ENCODE results near the gene LRP1. TPM values are rescaled to one million over a fixed set of nuclear protein-coding genes. Genes with fewer than 3 reads are reported as not detected.

Gene LRP1
- total and polyA plus RNA-seq, 2 of the 13 experiments (the other 11 are each of a cell fraction or from before 2014, with no cell fraction given) = 14.7 to 30.8 TPM

GRCh38 chr12:57243521-57244311, 115.4 kb downstream of the LRP1 start:
- Histone ChIP-seq H4K20me1 (ENCODE audit: insufficient read depth, low read length) (no peaks in the 10 kb centered on the region), H2AFZ (ENCODE audit: low read length) (no peak overlapping the region), H3K27me3 (ENCODE audit: control insufficient read depth in 1 of 2, insufficient read depth in 2 of 2, low read length in 2 of 2) (peaks cover 19 to 55% of the 10 kb centered on the region in 2 experiments), H3K79me2 (ENCODE audit: insufficient read depth, low read length) (no peaks in the 10 kb centered on the region), H3K9ac (ENCODE audit: insufficient read depth, low read depth, low read length) (peak overlapping the region; percentile 21; the same call in 1 of the 2 replicates), H3K27ac (ENCODE audit: extremely low read length, insufficient read depth, low read length) (no peak overlapping the region), H3K4me1 (ENCODE audit: insufficient read depth, low read length) (peaks cover 57% of the 10 kb centered on the region), H3K4me3 (replicated peaks in 1 of 3; ENCODE audit: insufficient read depth in 1 of 3, low read depth in 2 of 3, low read length in 3 of 3) (peak overlapping the region; percentile 51 to 72 (median 58)), H3K36me3 (replicated peaks in 1 of 2; ENCODE audit: control insufficient read depth in 1 of 2, insufficient read depth in 2 of 2, low read length in 2 of 2) (no peaks in the 10 kb centered on the region), H3K4me2 (ENCODE audit: low read depth, low read length) (peak overlapping the region; percentile 98), H3K9me3 (ENCODE audit: low read length) (no peaks in the 10 kb centered on the region)
- BruUV-seq (replicated peaks) = no TSS peak
- WGBS (ENCODE audit: low lambda C conversion rate) = 3% methylated on average over 27 of the region's 41 CpGs
- in situ Hi-C loops (cut with HindIII; ENCODE audit: extremely low pct_ligation_motif_present, low pct_unique_long_range_greater_than_20kb) (no loop called here), intact Hi-C loops (cut with micrococcal nuclease; ENCODE audit: unreplicated experiment) (loop anchor here (1.0 kb wide), 1 partner anchor 29 kb away; no protein-coding TSS in a partner anchor)
- POLR2A ChIA-PET = interaction anchor here (0.8 to 8.9 kb wide), 6 partner anchors 14 to 211 kb away, joined by 3 to 116 read pairs (median 4); partner anchors contain the start of genes INHBE and SHMT2
- ATAC-seq (peak; percentile 36), DNase-seq (ENCODE audit: low spot score) (peak; percentile 54), FAIRE-seq (peak; percentile 62)
- CTCF ChIA-PET (ENCODE audit: low intra/inter-chr PET ratio, low total read pairs) = interaction anchor here (0.6 to 11.7 kb wide), 3 partner anchors 19 to 379 kb away, joined by 3 to 308 read pairs (median 6); partner anchors contain the start of gene NXPH4
- TF ChIP-seq ZBTB8A (CRISPR knock-in tag; IDR thresholded peaks at IDR 0.05; ENCODE audit: borderline replicate concordance, low read depth) (peak; percentile 97), ZNF280D (CRISPR knock-in tag; IDR thresholded peaks at IDR 0.05) (no peak), ZFP90 (CRISPR knock-in tag; IDR thresholded peaks at IDR 0.05; ENCODE audit: borderline replicate concordance) (no peak), SP1 (IDR thresholded peaks at IDR 0.05) (no peak), SP1 (CRISPR knock-in tag; IDR thresholded peaks at IDR 0.05) (peak; percentile 31; the same call in 1 of the 2 replicates), XRCC5 (optimal IDR thresholded peaks at IDR 0.05; ENCODE audit: low read length) (peak; percentile 70), ZNF292 (CRISPR knock-in tag; IDR thresholded peaks at IDR 0.05; ENCODE audit: borderline replicate concordance, low read depth) (no peak), SMYD3 (CRISPR knock-in tag; IDR thresholded peaks at IDR 0.05) (no peak), FUBP1 (CRISPR knock-in tag; IDR thresholded peaks at IDR 0.05; ENCODE audit: borderline replicate concordance) (no peak), RNF2 (conservative IDR thresholded peaks at IDR 0.05; ENCODE audit: low read depth) (no peak), ZNF841 (CRISPR knock-in tag; IDR thresholded peaks at IDR 0.05; ENCODE audit: borderline replicate concordance) (no peak), THAP8 (CRISPR knock-in tag; IDR thresholded peaks at IDR 0.05; ENCODE audit: borderline replicate concordance) (no peak), ZNF605 (CRISPR knock-in tag; IDR thresholded peaks at IDR 0.05) (peak; percentile 41; the same call in 1 of the 2 replicates), ZMYM3 (CRISPR knock-in tag; IDR thresholded peaks at IDR 0.05) (no peak), LCORL (IDR thresholded peaks at IDR 0.05) (no peak), LCORL (CRISPR knock-in tag; IDR thresholded peaks at IDR 0.05) (peak; percentile 21; the same call in 1 of the 2 replicates), NR2F6 (IDR thresholded peaks at IDR 0.05) (no peak), NR2F6 (CRISPR knock-in tag; IDR thresholded peaks at IDR 0.05) (no peak), ZNF510 (CRISPR knock-in tag; IDR thresholded peaks at IDR 0.05; ENCODE audit: low read depth) (0 out of 2 replicates have a peak, but pooled peaks have one; percentile 10)

Data from HepG2 (cell line).